Muscle layer of colon (tissue), 2 donors: ENCODE results near the gene PRKAG2.

Source experiments
- H3K27ac ChIP-seq: one replicate; pipeline ENCODE4 v1.7.0; 2013; ENCODE audit warnings: low read depth, mild to moderate bottlenecking, low read length, moderate library complexity
- H3K27me3 ChIP-seq, 2 donors: one replicate each; pipeline ENCODE4 v1.7.0; 2013; ENCODE audit warnings: low read length in 2 of 2, mild to moderate bottlenecking in 2 of 2; ENCODE audit not compliant: insufficient read depth in 2 of 2, control insufficient read depth in 1 of 2
- H3K36me3 ChIP-seq: one replicate; pipeline ENCODE4 v1.7.0; 2013; ENCODE audit warnings: mild to moderate bottlenecking, low read length; ENCODE audit not compliant: insufficient read depth
- H3K4me1 ChIP-seq: one replicate; pipeline ENCODE4 v1.7.0; 2013; ENCODE audit warnings: mild to moderate bottlenecking, low read length; ENCODE audit not compliant: insufficient read depth
- H3K4me3 ChIP-seq, 2 donors: one replicate each; pipeline ENCODE4 v1.7.0; 2013; ENCODE audit warnings: low read length in 2 of 2, low read depth in 1 of 2, mild to moderate bottlenecking in 1 of 2, moderate library complexity in 1 of 2
- H3K9ac ChIP-seq: one replicate; pipeline ENCODE4 v1.7.0; 2013; ENCODE audit warnings: low read length
- H3K9me3 ChIP-seq: one replicate; pipeline ENCODE4 v1.7.0; 2013; ENCODE audit warnings: mild to moderate bottlenecking, low read length
- donor health status: abdominal sarcoma.
- donor health status: Adenocarcinoma of cecum.

The PRKAG2 gene

DNA sequence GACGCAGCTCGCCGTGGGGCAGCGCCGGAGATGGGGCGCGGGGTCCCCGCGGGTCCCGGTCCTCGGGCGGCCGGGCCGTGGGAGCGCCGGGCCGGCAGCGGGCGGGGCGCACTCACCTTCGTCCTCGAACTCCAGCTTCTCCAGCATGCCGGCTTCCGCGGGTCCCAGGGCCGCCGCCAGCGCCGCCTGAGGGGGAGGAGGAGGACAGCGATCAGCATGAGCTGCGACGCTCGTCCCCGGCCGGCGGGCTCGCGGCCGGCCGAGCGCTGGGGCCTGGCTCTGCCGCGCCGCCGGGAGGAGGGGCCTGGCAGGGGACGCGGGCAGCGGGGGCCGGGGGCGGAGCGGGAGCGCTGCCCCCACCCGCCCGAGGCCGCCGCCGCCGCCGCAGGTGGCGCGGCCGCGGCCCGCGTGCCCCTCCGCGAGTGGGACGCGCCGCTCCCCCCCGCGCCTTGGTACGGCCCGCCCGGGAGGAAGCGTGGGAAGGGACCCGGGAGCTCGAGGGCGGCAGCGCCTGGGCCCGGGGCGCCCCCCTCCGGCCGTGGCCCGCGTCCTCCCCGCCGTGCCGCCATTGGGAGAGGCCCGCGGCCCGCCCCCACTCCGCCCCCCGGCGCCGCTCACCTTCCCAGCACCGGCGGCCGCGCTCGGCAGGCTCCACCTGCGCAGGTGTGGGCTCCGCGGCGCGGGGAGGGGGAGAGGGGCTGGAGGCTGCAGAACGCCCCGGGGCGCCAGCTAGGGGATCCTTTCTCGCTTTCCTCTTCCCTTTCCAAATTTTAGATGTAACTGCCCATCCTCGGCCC, 244.8 kb downstream of the PRKAG2 start:
- Histone ChIP-seq H3K27ac (peak overlapping the region; percentile 87), H3K9ac (no peak overlapping the region), H3K4me3 (peak overlapping the region; percentile 61 to 91), H3K27me3 (no peaks in the 10 kb centered on the region), H3K36me3 (no peaks in the 10 kb centered on the region), H3K4me1 (peaks cover 34% of the 10 kb centered on the region), H3K9me3 (no peaks in the 10 kb centered on the region)

DNA sequence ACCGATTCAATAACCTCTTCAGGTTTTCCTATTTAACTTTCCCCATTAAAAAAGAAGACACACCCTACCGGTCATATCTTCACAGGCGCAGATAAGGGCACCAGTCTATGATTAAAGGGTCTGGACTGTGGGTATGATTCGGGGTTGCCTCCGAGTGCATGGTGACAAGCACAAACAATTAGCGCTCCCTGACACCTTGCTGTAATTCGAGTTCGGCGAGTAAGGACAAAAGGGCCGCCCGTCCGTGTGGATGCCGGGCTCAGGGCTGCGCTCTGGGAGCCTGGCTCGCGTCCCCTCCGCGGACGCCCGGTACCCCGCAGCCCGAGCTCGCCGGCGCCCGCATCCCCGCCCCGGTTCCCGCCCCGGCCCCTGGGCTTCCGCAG, 245.4 kb downstream of the PRKAG2 start:
- Histone ChIP-seq H3K27me3 (no peaks in the 10 kb centered on the region), H3K4me1 (peaks cover 37% of the 10 kb centered on the region), H3K36me3 (no peaks in the 10 kb centered on the region), H3K4me3 (peak overlapping the region; percentile 47 to 91), H3K27ac (peak overlapping the region; percentile 80), H3K9me3 (no peaks in the 10 kb centered on the region), H3K9ac (peak overlapping the region; percentile 87)

DNA sequence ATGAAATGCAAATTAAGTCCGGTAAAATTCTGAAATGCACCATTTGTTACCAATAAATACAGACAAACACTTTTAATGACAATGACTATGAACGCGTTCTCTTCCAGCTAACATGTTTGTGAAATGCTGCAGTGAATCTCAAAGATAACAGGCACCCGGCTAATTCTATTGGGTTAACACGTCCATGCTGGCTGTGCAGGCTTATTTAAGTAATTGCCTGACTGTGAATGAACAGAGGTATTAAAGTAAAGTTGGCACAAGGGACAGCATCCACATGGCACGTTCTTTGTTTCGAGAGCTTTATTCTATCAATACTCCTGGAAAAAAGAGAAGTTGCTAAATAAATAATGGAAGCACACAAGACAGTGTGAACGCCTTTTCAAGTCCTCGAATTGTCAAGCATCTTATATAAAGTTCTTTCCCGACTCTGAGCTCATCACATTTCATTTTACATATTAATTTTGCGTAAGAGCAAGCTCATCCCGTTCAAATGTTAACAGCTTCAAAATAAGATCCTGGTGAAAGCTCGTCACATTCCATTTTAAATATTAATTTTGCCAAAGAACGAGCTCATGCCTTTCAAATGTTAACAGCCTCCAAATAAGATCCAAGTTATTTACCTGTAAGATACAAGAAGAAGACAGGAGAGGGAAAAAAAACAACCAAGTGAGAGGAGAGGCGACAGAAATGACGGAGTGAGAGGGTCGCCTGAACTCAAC, 245.9 kb downstream of the PRKAG2 start:
- H3K27me3 ChIP-seq: no peaks in the 10 kb centered on the region
- peak overlapping the region; percentile 80 for H3K27ac ChIP-seq
- no peaks in the 10 kb centered on the region for H3K9me3 ChIP-seq
- H3K4me1 ChIP-seq: peaks cover 43% of the 10 kb centered on the region
- peak overlapping the region; percentile 47 to 91 for H3K4me3 ChIP-seq
- H3K36me3 ChIP-seq: peaks cover under 1% of the 10 kb centered on the region
- peak overlapping the region; percentile 87 for H3K9ac ChIP-seq

DNA sequence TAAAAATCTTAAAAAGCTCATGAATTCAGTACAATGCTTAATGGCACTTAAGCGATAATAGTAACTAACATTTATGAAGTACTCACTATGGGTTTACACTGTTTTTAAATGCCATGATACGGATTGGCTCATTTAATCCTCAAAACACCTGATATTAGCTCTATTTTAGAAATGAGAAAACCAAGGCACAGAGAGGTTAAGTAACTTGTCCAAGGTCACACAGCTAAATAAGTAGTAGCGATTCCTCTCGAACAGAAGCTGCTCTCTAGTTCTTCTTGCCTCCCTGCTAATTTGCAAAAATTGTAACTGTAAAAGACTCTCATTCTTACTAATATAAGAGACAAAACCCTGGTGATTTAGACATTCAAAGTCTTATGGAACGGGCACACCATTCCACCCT, 246.6 kb downstream of the PRKAG2 start:
- H3K27ac ChIP-seq: peak overlapping the region; percentile 25
- peaks cover 49% of the 10 kb centered on the region for H3K4me1 ChIP-seq
- H3K4me3 ChIP-seq: peak overlapping the region in 1 of 2 donors; percentile 91

DNA sequence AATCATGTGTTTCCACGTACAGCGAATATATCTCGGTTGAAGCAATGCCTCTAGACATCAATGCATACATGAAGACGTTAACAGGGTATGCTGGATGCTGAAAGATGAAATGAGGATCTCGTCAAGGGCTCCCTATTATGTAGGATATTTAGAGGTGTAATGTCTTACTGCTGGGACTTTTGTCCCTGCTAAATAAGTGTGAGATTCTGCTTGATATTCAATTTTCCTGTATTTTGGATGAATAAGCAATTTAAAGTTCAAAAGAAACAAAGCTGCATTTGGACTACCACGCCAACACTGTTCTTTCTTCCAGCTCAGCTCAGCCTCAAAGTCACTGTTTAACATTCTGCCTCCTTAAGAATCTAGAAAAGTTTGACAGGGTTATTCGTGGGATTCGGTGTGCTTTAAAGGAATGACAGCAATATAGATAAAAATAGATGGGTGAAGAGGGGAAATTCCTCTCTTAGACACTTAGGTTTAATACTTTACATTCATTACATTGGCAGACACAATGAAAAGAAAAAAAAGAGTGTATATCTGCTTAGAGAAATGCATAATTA, 247.1 kb downstream of the PRKAG2 start:
- H3K9me3 ChIP-seq: no peaks in the 10 kb centered on the region
- no peak overlapping the region for H3K4me3 ChIP-seq
- H3K9ac ChIP-seq: no peak overlapping the region
- H3K36me3 ChIP-seq: peaks cover 6% of the 10 kb centered on the region
- H3K4me1 ChIP-seq: peaks cover 49% of the 10 kb centered on the region
- H3K27me3 ChIP-seq: no peaks in the 10 kb centered on the region
- H3K27ac ChIP-seq: no peak overlapping the region

More for the DNA sequence above, 246.6 kb downstream of the PRKAG2 start:
- Histone ChIP-seq H3K9ac (no peak overlapping the region), H3K27me3 (no peaks in the 10 kb centered on the region), H3K36me3 (peaks cover 6% of the 10 kb centered on the region), H3K9me3 (no peaks in the 10 kb centered on the region)

DNA sequence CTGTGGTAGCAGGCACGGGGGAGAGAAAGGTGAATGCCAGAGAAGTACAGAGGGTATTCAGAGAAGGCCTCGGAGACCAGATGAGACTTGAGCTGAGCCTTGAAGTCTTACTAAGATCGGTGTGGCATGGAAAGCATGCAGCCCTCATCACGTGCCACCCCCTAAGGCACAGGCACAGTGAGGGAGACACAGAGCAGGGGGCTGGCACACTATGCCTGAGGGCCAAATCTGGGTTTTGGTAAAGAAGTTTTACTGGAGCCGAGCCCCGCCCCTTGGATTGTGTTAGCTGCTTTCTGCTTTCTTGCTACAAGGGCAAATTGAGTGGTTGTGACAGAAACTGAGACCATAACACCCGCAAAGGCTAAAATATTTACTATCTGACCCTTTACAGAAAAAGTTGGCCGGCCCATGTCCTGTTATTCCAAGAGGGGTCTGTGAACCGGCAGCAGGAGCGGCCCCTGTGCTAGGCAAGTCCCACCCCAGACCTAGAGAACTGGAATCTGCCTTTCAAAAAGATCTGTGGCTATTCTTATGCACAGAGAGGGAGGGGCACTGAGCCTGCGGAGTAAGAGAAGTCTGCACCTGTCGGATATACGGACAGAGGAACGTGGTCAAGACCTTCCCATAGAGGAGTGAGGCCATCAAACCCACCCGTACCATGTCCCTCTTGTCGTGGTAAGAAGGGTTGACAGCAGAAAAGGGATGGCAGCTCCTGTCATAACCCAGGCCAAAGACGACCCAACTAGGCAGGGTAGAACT, 247.9 kb downstream of the PRKAG2 start:
- H3K4me3 ChIP-seq: peak overlapping the region in 1 of 2 donors; percentile 22
- H3K9me3 ChIP-seq: no peaks in the 10 kb centered on the region
- H3K4me1 ChIP-seq: peaks cover 49% of the 10 kb centered on the region
- H3K9ac ChIP-seq: no peak overlapping the region
- H3K27ac ChIP-seq: peak overlapping the region; percentile 19
- no peaks in the 10 kb centered on the region for H3K27me3 ChIP-seq
- H3K36me3 ChIP-seq: peaks cover 6% of the 10 kb centered on the region

DNA sequence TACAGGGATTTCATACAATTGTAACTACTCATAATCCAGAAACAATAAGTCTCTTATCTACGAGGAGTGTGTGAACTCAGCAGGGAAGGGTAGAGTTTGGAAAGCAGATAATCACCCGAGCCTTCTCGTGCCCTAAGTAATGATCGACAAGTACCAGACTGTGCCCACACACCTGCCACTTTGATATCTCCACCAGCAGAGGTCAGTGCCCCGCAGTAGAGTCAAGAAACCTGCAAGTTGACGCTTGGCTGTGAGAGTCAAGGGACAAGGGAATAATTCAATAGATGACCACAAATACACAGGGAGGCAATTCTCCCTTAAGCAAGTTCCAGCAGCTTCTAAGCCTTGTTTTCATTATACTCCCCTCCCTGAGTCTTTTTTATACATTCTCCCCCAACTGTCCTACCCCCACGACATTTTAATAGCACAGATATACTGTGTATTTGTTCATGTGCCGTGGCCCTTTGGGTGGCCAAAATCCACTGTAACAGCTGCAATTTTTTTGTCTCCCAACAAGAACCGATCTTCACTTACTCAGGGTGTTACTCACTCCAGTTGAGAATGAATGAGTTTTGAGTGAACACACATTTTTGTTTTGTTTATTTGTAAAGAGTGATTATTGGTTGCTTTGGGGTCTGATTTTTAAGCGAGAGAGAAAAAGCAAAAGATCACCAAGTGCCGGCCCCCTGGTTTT, 250.3 kb downstream of the PRKAG2 start:
- H3K4me1 ChIP-seq: peaks cover 49% of the 10 kb centered on the region
- no peaks in the 10 kb centered on the region for H3K9me3 ChIP-seq
- H3K4me3 ChIP-seq: no peak overlapping the region
- H3K9ac ChIP-seq: no peak overlapping the region
- no peaks in the 10 kb centered on the region for H3K27me3 ChIP-seq
- peaks cover 6% of the 10 kb centered on the region for H3K36me3 ChIP-seq
- no peak overlapping the region for H3K27ac ChIP-seq

DNA sequence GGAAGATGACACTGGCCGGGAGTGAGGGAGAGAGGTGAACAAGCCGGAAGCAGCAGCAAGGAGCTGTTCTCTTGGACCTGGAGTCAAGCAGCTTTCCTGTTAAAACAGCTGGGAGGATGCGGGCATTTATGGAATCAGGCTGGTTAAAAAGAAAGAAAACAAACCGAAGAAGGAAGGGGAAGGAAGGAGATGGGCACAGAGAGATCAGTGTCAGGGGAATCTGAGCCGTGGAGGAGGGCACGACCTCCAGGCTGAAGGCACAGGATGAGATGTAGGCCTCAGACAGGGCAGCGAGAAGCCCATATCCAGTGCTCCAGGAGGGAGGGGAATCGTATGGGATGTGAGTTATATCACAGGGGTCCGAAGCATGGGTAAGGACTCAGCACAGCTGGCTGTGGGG, 251.3 kb downstream of the PRKAG2 start:
- no peak overlapping the region for H3K27ac ChIP-seq
- no peaks in the 10 kb centered on the region for H3K27me3 ChIP-seq

DNA sequence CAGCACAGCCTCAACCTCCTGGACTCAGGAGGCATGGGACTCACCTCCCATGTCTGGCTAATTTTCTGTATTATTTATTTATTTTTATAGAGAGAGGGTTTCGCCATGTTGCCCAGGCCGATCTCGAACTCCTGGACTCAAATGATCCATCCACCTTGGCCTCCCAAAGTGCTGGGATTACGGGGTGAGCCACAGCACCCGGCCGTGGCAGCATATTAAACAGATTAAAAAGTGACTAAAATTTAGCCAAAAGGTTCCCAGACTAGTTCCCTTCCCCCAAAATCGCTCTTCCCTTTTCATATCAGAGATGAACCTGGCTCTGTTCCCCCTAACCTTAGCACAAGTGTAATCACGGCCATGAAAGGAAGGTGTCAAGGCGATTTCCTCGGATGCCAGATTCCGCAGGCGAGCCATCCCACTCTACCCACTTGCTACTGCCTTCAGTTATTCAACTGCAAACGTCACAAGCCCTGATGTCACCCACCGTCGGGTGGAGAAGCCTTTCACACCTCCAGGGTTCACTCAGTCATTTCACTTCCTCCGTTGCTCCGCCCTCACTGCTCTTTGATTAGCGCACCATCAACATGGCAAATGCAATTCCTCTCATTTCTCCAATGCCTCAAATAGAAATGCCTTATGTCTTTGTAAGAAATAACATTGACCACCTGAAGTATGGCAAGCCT, 252.5 kb downstream of the PRKAG2 start:
- no peak overlapping the region for H3K4me3 ChIP-seq
- H3K9ac ChIP-seq: no peak overlapping the region
- no peaks in the 10 kb centered on the region for H3K9me3 ChIP-seq
- no peak overlapping the region for H3K27ac ChIP-seq
- H3K27me3 ChIP-seq: no peaks in the 10 kb centered on the region
- peaks cover 31% of the 10 kb centered on the region for H3K4me1 ChIP-seq
- peaks cover 6% of the 10 kb centered on the region for H3K36me3 ChIP-seq

More for the DNA sequence above, 251.3 kb downstream of the PRKAG2 start:
- peaks cover 6% of the 10 kb centered on the region for H3K36me3 ChIP-seq
- no peak overlapping the region for H3K9ac ChIP-seq
- peaks cover 41% of the 10 kb centered on the region for H3K4me1 ChIP-seq
- no peaks in the 10 kb centered on the region for H3K9me3 ChIP-seq
- H3K4me3 ChIP-seq: no peak overlapping the region

DNA sequence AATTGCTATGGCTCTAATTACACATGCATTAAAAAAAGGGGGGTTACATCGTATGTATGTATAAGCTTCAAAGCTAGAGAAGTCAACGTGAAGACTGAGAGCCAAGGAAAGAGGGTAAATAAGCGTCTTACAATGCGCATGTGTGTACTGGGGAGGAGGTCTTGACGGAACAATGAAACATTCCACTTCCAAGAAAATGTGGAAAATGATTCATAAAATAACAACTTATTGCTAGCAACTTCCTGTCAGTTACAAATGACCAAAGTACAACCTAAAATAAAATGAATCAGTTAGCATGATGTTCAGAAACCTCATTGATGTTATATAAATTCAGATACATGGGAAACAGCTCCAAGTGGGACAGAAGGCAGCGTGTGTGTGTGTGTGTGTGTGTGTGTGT, 253.1 kb downstream of the PRKAG2 start:
- H3K27ac ChIP-seq: no peak overlapping the region

More for the DNA sequence above, 253.1 kb downstream of the PRKAG2 start:
- Histone ChIP-seq H3K4me3 (no peak overlapping the region), H3K4me1 (peaks cover 24% of the 10 kb centered on the region), H3K9me3 (no peaks in the 10 kb centered on the region), H3K9ac (no peak overlapping the region), H3K36me3 (peaks cover 6% of the 10 kb centered on the region), H3K27me3 (no peaks in the 10 kb centered on the region)
